HG02678 (cell line): ENCODE results near the gene SPEN.
"Not testable (repeated sequence)": the region's sequence is repeated elsewhere in the genome, so short reads cannot be mapped to it uniquely, and the experiment has no call there.

ENCODE experiments used
- ATAC-seq: cut with Tn5 transposase; IDR thresholded peaks from one replicate; pipeline ENCODE4 v1.9.1; 2021; ENCODE audit warnings: mild to moderate bottlenecking, moderate library complexity; ENCODE audit not compliant: unreplicated experiment

The SPEN gene

DNA sequence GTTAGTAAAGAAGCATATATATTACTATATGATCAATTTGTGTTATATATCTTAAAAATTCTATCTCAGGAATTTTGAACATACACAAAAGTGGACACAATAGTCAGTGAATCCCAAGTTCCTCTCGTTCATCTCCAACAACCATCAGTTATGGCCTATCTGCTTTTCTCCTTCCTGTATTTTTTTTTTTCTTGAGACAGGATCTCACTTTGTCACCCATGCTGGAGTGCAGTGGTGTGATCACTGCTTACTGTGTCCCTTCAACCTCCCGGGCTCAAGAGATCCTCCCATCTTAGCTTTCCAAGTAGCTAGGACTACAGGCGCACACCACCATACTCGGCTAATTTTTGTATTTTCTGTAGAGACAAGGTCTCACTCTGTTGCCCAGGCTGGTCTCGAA lies 9.4 kb downstream of the SPEN start:
- ATAC-seq, result no peak

DNA sequence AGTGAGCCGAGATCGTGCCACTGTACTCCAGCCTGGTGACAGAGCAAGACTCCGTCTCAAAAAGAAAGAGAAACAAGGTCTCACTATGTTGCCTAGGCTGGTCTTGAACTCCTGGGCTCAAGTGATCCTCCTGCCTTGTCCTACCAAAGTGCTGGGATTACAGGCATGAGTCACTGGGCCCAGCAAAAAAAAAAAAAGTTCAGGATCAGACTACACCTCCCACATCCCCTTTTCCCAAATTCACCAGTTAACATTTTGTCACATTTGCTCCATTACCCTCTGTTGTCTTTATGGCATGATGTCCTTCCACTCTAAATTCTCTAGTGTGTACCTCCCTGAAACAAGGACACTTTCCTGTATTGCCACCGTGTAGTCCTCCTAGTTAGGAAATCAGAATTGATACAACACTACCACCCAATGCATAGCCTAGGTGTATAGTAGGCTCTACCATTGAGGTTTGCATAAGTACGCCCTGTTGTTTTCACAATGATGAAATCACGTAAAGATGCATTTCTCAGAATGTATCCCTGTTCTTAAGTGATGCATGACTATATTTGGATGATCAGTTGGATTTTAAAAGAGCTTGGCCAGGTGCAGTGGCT lies 10.7 kb downstream of the SPEN start:
- ATAC-seq, result no peak

- no peak for ATAC-seq
Observed at GRCh38 chr1:15858672-15859372, 11.3 kb downstream of the SPEN start.

DNA sequence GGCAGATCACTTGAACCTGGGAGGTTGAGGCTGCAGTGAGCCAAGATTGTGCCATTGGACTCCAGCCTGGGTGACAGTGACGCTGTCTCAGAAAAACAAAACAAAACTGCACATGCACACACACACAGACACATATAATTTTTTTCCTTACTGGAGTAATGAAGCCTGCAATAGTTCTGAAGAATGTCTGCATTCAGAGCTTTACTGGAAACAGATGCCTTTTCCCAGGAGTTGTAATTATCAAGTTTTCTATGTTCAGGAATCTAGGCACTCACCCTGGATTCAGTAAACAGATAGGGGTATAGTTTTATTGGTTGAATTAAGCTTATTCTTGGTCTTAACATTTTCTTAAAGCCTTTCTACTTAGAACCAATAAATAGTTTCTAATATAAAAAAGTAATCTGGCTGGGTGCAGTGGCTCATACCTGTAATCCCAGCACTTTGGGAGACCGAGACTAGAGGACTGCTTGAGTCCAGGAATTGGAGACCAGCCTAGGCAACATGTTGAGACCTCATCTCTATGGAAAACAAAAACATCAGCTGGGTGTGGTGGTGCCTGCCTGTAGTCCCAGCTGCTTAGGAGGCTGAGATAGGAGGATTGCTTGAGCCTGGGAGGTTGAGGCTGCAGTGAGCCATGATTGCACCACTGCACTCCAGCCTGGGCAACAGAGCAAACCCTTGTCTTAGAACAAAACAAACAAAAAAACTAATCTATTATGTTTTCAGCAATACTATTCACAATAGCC lies 15.8 kb downstream of the SPEN start:
- ATAC-seq, result no peak

DNA sequence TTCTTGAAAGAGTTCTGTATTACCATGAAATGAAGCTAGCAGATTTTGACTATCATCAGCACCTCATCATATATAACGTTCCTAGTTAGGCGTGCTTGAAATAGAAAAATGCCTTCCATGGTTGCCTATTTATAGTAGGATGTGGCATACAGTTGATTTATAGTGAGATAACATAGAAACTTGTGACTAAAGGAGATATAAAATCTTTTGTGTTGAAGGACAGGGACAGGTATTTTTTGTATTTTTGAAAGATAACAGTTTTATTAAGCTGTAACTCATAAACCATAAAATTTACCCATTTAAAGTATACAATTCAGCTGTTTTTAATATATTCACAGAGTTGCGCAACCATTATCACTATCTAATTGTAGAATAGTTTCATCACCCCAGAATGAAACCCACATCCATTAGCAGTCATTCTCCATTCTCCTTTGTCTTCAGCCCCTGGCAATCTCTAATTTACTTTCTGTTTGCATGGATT lies 19.3 kb downstream of the SPEN start:
- ATAC-seq, result no peak

DNA sequence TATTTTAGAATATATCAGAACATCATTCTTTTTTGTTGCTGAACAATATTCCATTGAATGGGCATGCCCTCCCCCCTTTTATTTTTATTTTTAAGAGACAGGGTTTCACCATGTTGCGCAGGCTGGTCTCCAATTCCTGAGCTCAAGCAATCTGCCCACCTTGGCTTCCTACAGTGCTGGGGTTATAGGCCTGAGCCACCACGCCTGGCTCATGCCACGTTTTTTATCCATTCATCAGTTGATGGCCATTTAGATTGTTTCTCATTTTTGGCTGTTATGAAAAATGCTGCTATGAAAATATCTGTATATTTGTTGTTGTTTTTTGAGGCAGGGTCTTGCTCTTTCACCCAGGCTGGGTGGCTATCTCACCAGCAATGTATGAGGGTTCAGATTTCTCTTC lies 19.8 kb downstream of the SPEN start:
- no peak for ATAC-seq

DNA sequence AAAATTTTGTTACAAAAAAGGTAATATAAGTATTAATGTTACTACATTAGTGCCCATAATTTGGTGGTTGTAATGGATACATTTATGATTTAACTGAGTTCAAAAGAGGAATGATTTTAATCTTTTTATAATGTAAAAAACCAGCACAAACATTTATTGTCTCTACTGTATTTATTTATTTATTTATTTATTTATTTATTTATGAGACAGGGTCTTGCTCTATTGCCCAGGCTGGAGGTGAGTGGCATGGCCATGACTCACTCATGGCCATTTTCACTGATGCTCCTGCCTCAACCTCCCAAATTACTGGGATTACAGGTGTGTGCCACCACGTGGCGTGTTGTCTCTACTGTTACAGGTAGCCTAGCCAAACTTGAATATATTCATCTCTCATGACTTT lies 21.9 kb downstream of the SPEN start:
- ATAC-seq, result no peak

DNA sequence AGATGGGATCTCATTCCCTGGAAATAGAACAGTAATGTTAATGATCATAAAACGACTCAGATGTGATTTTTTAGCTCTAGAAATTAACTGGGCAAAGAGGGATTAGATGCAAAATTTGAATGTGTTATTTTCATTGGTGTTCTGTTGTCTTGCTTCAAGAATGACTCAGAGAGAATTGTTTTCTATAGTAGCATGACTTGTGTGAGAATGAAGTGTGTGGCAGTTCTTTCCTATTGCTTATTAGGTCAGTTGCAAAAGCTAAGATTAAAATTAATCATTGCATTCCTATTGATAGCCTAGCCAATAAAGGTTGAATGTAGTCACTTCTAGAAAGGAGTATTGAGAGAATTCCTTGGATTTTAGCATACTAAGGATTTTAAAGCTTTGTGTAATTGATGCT lies 22.9 kb downstream of the SPEN start:
- ATAC-seq, result no peak

DNA sequence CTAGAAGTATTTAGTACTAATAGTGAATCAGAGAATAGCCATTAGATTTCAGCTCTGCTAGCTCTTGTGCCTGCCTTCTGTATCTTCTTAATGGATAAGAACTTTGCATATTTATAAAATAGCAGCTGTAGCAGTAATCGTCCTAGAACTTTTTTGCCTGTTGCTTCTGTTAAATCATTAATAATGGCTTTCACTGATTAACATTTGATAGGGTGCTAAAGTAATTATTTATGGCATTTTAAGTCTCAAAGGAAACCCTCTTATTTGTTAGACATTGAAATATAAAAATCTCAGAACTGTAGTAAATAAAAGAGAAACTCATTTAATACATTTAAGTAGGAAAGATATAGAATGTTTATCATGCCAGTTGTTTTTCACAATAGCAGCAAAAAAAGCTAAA lies 27.0 kb downstream of the SPEN start:
- no peak for ATAC-seq

GRCh38 chr1:15876357-15877055 lies 29.0 kb downstream of the SPEN start:
- no peak for ATAC-seq

DNA sequence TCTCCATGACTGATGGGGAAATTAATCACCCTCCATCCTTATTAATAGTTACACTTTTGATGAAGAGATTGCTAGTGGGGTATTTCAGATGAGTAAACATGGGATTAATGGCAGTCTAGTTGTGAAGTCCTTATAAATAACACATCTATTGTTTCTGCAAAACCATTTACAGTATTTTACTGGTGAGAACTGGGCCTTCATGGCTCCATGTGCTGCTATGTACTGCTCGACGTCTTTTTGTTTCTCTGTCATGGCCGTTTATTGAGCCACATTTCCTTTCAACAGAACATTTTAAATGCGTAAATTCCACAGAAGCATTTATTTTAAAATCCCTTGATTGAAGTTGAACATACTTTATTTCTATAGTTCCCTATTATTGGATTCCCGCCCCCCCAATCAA lies 34.5 kb downstream of the SPEN start:
- no peak for ATAC-seq

DNA sequence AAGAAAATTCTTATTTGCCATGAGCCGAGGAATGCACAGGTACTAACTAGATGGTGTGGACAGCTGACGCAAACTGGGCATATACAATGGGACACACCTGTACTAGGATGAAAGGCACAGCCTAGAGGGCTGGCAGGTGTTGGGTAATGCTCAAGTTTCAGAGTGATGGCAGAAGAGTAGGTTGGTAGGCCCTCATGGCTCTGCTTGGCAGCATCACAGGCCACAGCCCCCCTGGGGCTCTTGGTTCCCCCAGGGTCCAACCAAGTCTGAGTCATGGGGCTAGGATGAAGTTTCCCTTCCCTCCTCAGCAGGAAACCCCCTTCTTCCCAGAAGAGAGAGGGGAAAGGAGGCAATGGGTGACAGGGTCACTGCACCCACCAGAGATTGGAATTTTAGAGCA lies 35.2 kb downstream of the SPEN start:
- ATAC-seq, result no peak

DNA sequence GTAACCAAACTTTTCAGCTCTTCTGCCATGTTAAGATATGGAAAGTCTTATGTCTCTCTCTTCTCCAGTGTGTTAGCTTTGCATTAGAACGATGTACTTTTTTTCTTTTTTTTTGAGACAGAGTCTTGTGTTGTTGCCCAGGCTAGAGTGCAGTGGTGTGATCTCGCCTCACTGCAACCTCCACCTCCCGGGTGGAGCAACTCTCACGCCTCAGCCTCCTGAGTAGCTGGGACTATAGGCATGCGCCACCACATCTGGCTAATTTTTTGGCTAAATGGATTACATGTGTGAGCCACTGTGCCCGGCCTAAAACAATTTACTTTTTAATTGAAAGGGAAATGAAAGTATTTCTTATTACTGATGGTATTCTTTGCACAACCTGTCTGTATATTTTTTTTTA lies 35.8 kb downstream of the SPEN start:
- ATAC-seq, result no peak

GRCh38 chr1:15884477-15884876 lies 37.0 kb downstream of the SPEN start:
- ATAC-seq, result no peak

- ATAC-seq, result no peak
Observed at GRCh38 chr1:15885269-15885668, 37.8 kb downstream of the SPEN start.

GRCh38 chr1:15885701-15886610 lies 38.4 kb downstream of the SPEN start:
- no peak for ATAC-seq

DNA sequence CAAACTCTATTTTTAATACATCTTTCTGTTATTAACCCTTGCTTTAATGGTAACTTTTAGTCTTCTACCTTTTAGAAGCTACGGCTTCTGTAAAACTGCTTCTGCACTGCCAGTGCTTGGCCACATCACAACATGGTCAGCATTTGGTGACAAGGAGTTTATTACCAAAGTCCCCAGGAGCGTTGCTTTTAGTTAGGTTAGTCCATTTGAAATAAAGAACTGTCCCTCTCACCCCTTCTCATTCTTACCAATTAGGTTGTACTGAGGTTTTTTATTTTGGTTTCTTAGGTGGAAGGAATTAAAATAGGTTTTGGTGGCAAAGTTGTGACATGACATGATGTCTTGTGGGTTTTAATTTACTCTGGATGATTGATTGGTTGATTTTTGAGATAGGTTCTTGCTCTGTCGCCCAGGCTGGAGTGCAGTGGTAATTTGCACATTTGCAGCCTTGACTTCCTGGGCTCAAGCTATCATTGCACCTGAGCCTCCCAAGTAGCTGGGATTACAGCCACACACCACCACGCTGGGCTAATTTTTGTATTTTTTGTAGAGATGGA lies 39.2 kb downstream of the SPEN start:
- no peak for ATAC-seq

DNA sequence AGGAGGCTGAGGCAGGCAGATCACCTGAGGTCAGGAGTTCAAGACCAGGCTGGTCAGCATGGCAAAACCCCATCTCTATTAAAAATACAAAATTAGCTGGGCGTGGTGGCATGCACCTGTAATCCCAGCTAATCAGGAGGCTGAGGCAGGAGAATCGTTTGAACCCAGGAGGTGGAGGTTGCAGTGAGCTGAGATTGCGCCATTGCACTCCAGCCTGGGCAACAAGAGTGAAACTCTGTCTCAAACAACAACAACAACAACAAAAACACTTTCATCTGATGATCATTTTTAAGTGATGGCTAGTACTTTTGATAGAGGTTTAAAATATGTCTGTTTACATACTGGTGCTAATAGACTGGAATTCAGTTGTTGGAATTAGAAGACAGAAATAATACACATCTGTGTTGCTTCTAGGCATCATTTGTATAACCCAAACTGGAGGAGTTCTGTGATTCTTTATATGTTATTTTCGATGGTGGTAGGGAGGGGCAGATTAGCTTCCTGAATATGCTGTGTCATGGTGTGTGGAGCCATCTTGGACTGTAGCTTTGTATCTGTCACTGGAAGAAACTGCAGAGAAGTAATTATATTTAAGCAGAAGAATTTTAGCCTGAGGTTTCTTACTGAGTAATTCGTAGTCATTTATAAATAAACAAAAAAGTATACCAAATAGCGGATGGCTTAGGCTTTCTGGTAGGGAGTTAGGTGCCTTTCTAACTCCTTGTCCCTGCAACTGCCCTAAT lies 45.5 kb downstream of the SPEN start:
- ATAC-seq, result not testable (repeated sequence)

- no peak for ATAC-seq
Observed at GRCh38 chr1:15895233-15895632, 47.7 kb downstream of the SPEN start.
